Adipocyte (in vitro differentiated cells): ENCODE measurements around the gene CDKL2.
A peak's percentile ranks its signal among the peaks of the same experiment; 100 is the strongest.

Source experiments
- DNase-seq: peaks from one replicate; pipeline ENCODE4 v3.0.0-alpha.2; 2015; ENCODE audit warnings: low read depth
- H3K27me3 ChIP-seq: replicated peaks from 2 replicates; pipeline ENCODE4 v1.7.0; 2013; ENCODE audit warnings: mild to moderate bottlenecking, low read length, moderate library complexity; ENCODE audit not compliant: control insufficient read depth, insufficient read depth
- H3K36me3 ChIP-seq: 2 replicates; pipeline ENCODE4 v1.7.0; 2013; ENCODE audit warnings: low read length, mild to moderate bottlenecking, moderate library complexity; ENCODE audit not compliant: control insufficient read depth, insufficient read depth, severe bottlenecking
- H3K4me1 ChIP-seq: 2 replicates; pipeline ENCODE4 v1.7.0; 2013; ENCODE audit warnings: mild to moderate bottlenecking, low read length, moderate library complexity; ENCODE audit not compliant: control insufficient read depth, insufficient read depth
- H3K4me3 ChIP-seq: 2 replicates; pipeline ENCODE4 v1.7.0; 2013; ENCODE audit warnings: mild to moderate bottlenecking, low read length, moderate library complexity
- H3K9ac ChIP-seq: 2 replicates; pipeline ENCODE4 v1.7.0; 2013; ENCODE audit warnings: mild to moderate bottlenecking, low read length, moderate library complexity
- H3K9me3 ChIP-seq: 2 replicates; pipeline ENCODE4 v1.7.0; 2013; ENCODE audit warnings: mild to moderate bottlenecking, low read length, moderate library complexity; ENCODE audit not compliant: control insufficient read depth

Gene CDKL2

DNA sequence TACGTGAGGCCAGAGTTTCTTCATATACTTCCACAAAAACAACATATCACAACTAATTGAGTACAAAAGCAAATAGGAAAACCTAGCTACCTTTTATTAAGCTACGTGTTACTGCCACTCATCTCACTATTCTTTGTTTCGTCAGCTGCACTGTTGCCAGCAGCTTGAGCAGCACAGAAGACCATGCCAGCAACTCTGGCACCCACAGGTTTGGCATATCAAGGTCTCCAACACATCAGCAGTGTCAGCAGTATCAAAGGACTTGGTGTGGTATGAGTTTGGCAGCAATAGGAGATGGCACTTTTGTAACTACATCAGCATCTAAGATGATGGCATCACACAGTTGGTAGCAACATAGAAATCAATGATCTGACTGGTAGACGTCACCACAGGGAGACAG is 30.7 kb downstream of the CDKL2 start:
- H3K4me3 ChIP-seq: no peak overlapping the region
- no peaks in the 10 kb centered on the region for H3K9me3 ChIP-seq
- no peaks in the 10 kb centered on the region for H3K36me3 ChIP-seq
- no peak for DNase-seq
- no peaks in the 10 kb centered on the region for H3K27me3 ChIP-seq
- no peaks in the 10 kb centered on the region for H3K4me1 ChIP-seq
- H3K9ac ChIP-seq: no peak overlapping the region

DNA sequence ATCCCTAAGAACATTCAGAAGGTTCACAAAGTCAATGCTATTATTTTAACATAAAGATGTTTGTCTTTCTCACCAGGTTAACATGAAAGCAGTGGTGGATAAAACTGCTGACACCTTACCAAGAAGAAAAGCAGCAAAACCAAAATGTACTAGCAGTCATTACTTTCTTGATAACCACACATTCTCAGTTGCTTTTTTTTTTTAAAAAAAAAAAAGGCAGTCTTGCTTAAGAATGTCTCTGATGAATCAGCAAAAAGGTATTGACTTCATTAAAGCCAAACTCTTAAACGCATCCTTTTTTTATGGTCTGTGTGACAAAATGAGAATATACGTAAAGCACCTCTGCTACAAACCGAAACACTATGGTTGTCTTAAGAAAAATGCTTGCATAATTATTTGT is 31.9 kb downstream of the CDKL2 start:
- Histone ChIP-seq H3K4me1 (no peaks in the 10 kb centered on the region), H3K27me3 (no peaks in the 10 kb centered on the region), H3K9ac (no peak overlapping the region), H3K9me3 (no peaks in the 10 kb centered on the region), H3K4me3 (no peak overlapping the region), H3K36me3 (no peaks in the 10 kb centered on the region)
- peak; percentile 61 for DNase-seq

DNA sequence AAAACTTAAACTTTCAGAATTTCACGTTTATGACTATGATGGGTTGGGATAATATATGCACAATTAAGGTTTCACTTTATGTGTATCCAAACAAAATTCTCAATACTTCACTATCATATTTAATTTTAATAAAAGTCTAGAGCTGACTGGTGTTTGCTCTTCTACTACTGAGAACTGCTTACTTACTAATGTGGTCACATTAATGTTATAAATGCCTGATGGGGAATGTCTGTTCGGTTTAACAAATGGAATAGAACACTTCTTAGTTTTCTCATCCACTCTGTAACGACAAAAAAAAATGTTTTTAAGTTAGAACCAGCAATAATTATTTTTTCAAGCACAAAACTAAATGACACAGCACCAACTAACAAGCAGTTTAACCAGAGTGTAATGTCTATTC is 34.3 kb downstream of the CDKL2 start:
- Histone ChIP-seq H3K36me3 (no peaks in the 10 kb centered on the region), H3K9ac (no peak overlapping the region), H3K9me3 (no peaks in the 10 kb centered on the region), H3K27me3 (no peaks in the 10 kb centered on the region), H3K4me1 (no peaks in the 10 kb centered on the region), H3K4me3 (no peak overlapping the region)
- no peak for DNase-seq

DNA sequence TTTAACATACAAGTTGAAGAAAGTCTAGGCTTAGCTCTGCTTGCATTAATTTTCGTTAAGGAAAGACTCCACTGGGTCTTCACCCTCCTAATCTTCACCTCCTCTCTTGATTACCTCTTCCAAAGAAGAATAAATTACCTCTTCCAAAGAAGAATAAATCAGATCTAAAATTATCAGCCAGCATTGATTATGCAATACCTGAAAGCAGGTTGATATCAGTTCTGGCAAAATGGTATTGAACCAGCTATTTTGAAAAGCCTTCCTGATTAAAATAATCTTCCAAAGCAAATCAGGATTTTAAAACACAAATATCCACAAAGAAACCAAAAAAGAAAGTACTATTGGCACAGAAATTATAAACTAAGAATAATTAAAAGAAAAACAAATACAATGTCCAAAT is 36.9 kb downstream of the CDKL2 start:
- Histone ChIP-seq H3K36me3 (no peaks in the 10 kb centered on the region), H3K4me1 (no peaks in the 10 kb centered on the region), H3K27me3 (no peaks in the 10 kb centered on the region), H3K9ac (no peak overlapping the region), H3K4me3 (no peak overlapping the region), H3K9me3 (no peaks in the 10 kb centered on the region)
- no peak for DNase-seq

DNA sequence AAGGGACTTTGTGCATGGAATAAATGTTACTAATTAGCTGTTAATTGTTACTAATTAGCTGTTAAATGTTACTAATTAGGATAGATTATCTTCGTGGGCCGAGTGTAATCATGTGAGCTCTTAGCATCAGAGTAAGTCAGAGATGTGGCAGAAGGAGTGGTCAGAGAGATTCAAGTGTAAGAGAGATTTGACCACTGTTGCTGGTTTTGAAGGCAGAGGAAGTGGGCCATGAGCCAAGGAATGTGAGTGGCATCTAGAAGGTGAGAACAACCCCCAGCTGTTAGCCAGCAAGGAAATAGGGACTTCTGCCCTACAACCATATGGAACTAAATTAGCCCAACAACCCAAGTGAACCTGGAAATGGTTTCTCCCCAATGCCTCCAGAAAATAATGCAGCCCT is 46.3 kb downstream of the CDKL2 start:
- H3K4me1 ChIP-seq: no peaks in the 10 kb centered on the region
- no peak overlapping the region for H3K9ac ChIP-seq
- H3K27me3 ChIP-seq: no peaks in the 10 kb centered on the region
- DNase-seq: no peak
- H3K9me3 ChIP-seq: peaks cover 12% of the 10 kb centered on the region
- no peaks in the 10 kb centered on the region for H3K36me3 ChIP-seq
- H3K4me3 ChIP-seq: no peak overlapping the region

DNA sequence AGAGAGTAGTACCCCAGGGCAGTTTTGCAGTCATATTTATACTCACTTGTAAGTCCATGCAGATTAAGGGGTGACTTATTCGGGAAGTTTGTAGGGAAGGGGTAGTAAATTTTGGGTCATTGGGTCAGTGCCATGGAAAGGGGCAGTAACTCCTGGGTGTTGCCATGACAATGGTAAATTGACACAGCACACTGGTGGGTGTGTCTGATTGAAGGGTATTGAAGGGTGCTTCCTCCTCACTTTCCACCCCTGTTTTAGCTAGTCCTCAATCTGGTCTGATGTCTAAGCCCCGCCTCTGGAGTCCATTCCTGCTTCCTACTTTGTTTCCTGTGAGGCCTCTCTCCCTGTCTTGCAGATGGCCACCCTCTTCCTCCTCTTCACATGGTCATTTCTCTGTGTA is 62.6 kb downstream of the CDKL2 start:
- DNase-seq: no peak
- Histone ChIP-seq H3K4me1 (peaks cover 14% of the 10 kb centered on the region), H3K4me3 (no peak overlapping the region), H3K9me3 (no peaks in the 10 kb centered on the region), H3K27me3 (peaks cover 4% of the 10 kb centered on the region), H3K36me3 (no peaks in the 10 kb centered on the region), H3K9ac (no peak overlapping the region)

DNA sequence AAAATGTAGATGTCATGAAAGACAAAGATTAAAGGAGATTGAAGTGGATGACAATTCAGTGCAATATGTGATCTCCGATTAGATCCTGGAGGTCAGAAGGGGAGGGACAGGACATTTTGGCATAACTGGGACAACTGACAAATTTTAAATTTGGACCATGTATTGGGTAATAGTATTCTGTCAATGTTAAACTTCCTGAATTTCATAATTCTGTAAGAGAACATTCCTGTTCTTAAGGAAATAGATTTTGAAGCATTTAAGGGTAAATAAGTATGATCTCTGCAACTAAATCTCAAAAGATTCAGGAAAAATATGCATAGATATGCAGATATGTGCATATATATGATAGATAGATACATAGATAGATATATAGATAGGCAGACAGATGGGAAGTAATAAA is 63.4 kb downstream of the CDKL2 start:
- H3K9me3 ChIP-seq: no peaks in the 10 kb centered on the region
- H3K4me1 ChIP-seq: peaks cover 14% of the 10 kb centered on the region
- H3K4me3 ChIP-seq: no peak overlapping the region
- no peak overlapping the region for H3K9ac ChIP-seq
- peak; percentile 13 for DNase-seq
- H3K36me3 ChIP-seq: no peaks in the 10 kb centered on the region
- peaks cover 4% of the 10 kb centered on the region for H3K27me3 ChIP-seq

DNA sequence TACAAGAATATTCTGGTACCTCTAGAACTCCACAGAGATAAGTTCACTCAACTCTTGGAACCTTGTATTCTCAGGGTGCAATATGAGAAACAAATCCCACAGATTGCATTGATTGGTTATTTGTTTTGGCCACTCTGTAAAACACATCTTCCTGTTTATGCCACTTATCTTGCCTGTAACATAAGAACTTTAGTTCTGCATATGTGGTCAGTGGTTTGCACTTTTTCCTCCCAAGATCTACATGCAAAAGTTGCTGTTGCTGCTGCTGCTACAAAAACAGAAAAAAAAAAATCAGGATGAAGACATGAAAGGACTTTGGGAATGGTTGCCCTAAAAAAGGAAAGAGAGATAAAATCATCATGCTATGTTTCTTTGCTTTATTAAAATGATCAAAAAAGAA is 64.8 kb downstream of the CDKL2 start:
- Histone ChIP-seq H3K9me3 (no peaks in the 10 kb centered on the region), H3K27me3 (no peaks in the 10 kb centered on the region), H3K36me3 (no peaks in the 10 kb centered on the region), H3K4me3 (no peak overlapping the region), H3K9ac (no peak overlapping the region), H3K4me1 (peaks cover 14% of the 10 kb centered on the region)
- DNase-seq: no peak

DNA sequence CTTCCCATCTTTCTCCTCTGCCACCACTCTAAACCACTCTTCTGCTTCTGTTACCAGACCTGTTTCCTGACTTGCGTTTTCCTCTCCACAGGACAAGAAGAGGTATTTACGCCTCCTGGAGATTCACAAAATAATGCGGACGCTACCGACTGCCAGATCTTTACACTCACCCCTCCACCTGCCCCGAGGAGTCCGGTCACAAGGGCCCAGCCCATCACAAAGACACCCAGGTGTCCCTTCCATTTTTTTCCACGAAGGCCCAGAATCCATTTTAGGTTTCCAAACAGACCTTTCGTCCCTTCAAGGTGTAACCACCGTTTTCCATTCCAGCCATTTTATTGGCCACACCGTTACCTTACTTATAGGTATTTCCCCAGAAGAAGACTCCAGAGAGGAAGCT is 66.3 kb downstream of the CDKL2 start:
- H3K9ac ChIP-seq: no peak overlapping the region
- no peaks in the 10 kb centered on the region for H3K27me3 ChIP-seq
- no peak overlapping the region for H3K4me3 ChIP-seq
- peaks cover 14% of the 10 kb centered on the region for H3K4me1 ChIP-seq
- no peaks in the 10 kb centered on the region for H3K9me3 ChIP-seq
- no peak for DNase-seq
- no peaks in the 10 kb centered on the region for H3K36me3 ChIP-seq

DNA sequence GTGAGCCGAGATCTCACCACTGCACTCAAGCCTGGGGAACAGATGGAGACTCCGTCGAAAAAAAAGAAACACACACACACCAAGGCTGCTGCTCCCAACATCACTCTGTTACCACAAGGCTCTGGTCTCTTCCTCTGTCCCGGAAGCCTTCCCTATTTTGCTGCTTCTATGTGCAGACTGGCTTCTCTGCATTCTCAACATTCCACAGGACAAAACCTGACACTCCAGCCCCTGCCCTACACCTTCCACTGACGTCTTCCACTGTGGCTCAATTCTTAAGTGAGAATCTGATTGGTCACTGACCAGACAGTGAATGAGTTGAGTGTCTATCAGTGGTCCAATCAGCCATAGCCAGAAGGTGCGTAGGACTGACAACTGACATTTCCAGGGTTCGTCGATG is 68.5 kb downstream of the CDKL2 start:
- H3K4me1 ChIP-seq: peaks cover 4% of the 10 kb centered on the region
- no peak for DNase-seq
- peaks cover under 1% of the 10 kb centered on the region for H3K27me3 ChIP-seq
- no peak overlapping the region for H3K9ac ChIP-seq
- no peaks in the 10 kb centered on the region for H3K36me3 ChIP-seq
- no peak overlapping the region for H3K4me3 ChIP-seq
- no peaks in the 10 kb centered on the region for H3K9me3 ChIP-seq

DNA sequence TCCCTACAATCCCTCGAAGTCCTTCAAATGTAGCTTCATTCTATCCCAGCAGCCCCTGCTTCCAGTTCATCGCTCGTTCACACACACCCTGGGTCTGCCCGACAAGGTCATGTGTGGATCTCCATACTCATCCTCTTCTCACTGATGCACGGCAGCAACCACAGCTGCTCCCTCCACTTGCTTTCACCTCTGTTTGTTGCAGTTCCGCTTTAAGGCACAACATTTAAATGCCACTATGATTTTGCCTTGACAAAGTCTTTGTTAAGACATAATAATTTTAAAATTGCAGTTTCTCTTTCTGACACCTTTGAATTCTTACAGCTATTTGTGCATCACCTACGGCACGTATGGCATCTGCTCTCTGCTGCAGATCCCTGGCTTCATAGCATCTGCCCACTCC is 72.6 kb downstream of the CDKL2 start:
- H3K4me1 ChIP-seq: no peaks in the 10 kb centered on the region
- DNase-seq: no peak
- H3K27me3 ChIP-seq: peaks cover 17% of the 10 kb centered on the region
- H3K36me3 ChIP-seq: no peaks in the 10 kb centered on the region
- no peaks in the 10 kb centered on the region for H3K9me3 ChIP-seq
- H3K9ac ChIP-seq: no peak overlapping the region
- H3K4me3 ChIP-seq: no peak overlapping the region

DNA sequence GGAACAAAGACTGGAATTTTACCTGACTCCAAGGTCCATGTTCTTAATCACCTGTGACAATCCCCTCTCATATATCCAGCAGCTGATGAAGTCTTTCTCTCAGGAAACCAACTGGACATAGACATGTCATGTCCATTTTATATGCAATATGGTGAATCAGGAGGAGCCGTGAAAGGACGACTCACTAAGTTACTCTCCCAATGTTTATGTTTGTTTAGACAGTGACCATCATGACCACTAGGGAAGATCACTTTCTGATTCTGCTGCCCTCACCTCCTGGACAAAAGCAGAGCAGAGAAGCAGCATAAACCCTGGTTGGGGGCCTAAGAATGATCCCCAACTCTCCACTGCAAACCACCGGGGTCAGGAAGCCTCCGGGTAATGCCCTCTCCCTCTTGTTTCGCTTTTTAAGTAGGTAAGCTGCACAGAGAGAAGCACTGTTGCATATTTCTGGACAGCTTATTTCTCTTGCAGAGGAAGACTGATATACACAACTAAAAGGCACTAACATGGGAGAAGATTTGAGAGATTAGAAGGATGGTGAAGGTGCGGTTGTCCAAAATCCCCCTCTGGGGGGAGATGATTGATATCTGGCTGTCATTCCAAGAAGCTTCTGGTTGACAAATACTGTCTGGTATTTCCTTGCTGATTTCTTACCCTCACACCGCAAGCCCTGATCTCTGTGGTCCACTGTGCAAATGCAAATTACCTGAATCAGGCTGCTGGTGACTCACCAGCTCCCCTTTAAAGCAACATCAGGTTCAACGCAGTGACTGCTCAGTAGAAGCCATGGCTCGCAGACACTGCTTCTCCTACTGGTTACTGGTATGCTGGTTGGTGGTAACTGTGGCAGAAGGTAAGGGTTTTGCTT is 74.8 kb downstream of the CDKL2 start, which contains the start of gene ODAPH:
TSS of gene ODAPH (plus strand) at position 773 of the 871 bp plus-strand sequence. CDS start at position 790, 17 bp downstream.
- H3K4me3 ChIP-seq: no peak within 1 kb of the TSS
- peaks cover 17% of the 10 kb centered on the region for H3K27me3 ChIP-seq
- no peaks in the 10 kb centered on the region for H3K9me3 ChIP-seq
- DNase-seq: no peak
- H3K36me3 ChIP-seq: no peaks in the 10 kb centered on the region
- no peak within 1 kb of the TSS for H3K9ac ChIP-seq
- no peaks in the 10 kb centered on the region for H3K4me1 ChIP-seq
